T-helper 2 cell treated with Interferon-gamma antibody and Interleukin-4, amounts not matched to agents 100 ng/mL and 5 ng/mL, for 36 hours (primary cell): ENCODE data around the gene BAIAP2L2. TPM values are rescaled to one million over a fixed set of nuclear protein-coding genes. Genes with fewer than 3 reads are reported as not detected.
"Not testable (repeated sequence)": the region's sequence is repeated elsewhere in the genome, so short reads cannot be mapped to it uniquely, and the experiment has no call there.

ENCODE experiments used
- intact Hi-C: fragments of 100-400 bp; cut with micrococcal nuclease; formaldehyde crosslinking; loops from one replicate; pipeline ENCODE4 v1.15.1; 2023
- total RNA-seq: library from RNA; stranded (reverse); gene quantifications from 2 replicates; pipeline ENCODE4 v1.2.3, GENCODE V29; 2022

The BAIAP2L2 gene
- total RNA-seq = 0.70 and 0.77 TPM in 2 replicates

- intact Hi-C loops = no loop called here
Observed at GRCh38 chr22:38110008-38110862, at the start of gene BAIAP2L2. TSS of gene BAIAP2L2 (minus strand) at chr22:38110684. CDS start at chr22:38110525, 159 bp downstream.

- intact Hi-C loops = no loop called here
Observed at GRCh38 chr22:38155703-38156102, 45.2 kb upstream of the BAIAP2L2 start.

GRCh38 chr22:38154563-38154915 is 44.1 kb upstream of the BAIAP2L2 start:
- intact Hi-C loops = not testable (repeated sequence)

GRCh38 chr22:38153821-38154562 is 43.5 kb upstream of the BAIAP2L2 start:
- intact Hi-C loops = no loop called here

- intact Hi-C loops = no loop called here
Observed at GRCh38 chr22:38151126-38151500, 40.6 kb upstream of the BAIAP2L2 start.

- intact Hi-C loops = no loop called here
Observed at GRCh38 chr22:38148245-38148644, 37.8 kb upstream of the BAIAP2L2 start.

- intact Hi-C loops = not testable (repeated sequence)
Observed at GRCh38 chr22:38146166-38146565, 35.7 kb upstream of the BAIAP2L2 start.

- intact Hi-C loops = no loop called here
Observed at GRCh38 chr22:38144025-38144405, 33.5 kb upstream of the BAIAP2L2 start.

GRCh38 chr22:38142606-38143005 is 32.1 kb upstream of the BAIAP2L2 start:
- intact Hi-C loops = no loop called here

GRCh38 chr22:38141217-38141973 is 30.9 kb upstream of the BAIAP2L2 start:
- intact Hi-C loops = no loop called here

GRCh38 chr22:38139901-38140300 is 29.4 kb upstream of the BAIAP2L2 start:
- intact Hi-C loops = no loop called here

- intact Hi-C loops = no loop called here
Observed at GRCh38 chr22:38138961-38139360, 28.5 kb upstream of the BAIAP2L2 start.

- intact Hi-C loops = no loop called here
Observed at GRCh38 chr22:38137876-38138687, 27.6 kb upstream of the BAIAP2L2 start.

- intact Hi-C loops = no loop called here
Observed at GRCh38 chr22:38136607-38137006, 26.1 kb upstream of the BAIAP2L2 start.

- intact Hi-C loops = no loop called here
Observed at GRCh38 chr22:38135133-38135706, 24.7 kb upstream of the BAIAP2L2 start.

GRCh38 chr22:38133331-38133730 is 22.8 kb upstream of the BAIAP2L2 start:
- intact Hi-C loops = no loop called here

GRCh38 chr22:38132794-38133193 is 22.3 kb upstream of the BAIAP2L2 start:
- intact Hi-C loops = no loop called here

GRCh38 chr22:38132136-38132535 is 21.7 kb upstream of the BAIAP2L2 start:
- intact Hi-C loops = no loop called here

- intact Hi-C loops = no loop called here
Observed at GRCh38 chr22:38131399-38131798, 20.9 kb upstream of the BAIAP2L2 start.

- intact Hi-C loops = no loop called here
Observed at GRCh38 chr22:38129856-38130255, 19.4 kb upstream of the BAIAP2L2 start.

GRCh38 chr22:38129021-38129420 is 18.5 kb upstream of the BAIAP2L2 start:
- intact Hi-C loops = no loop called here
